Natural killer cell (primary cell): ENCODE measurements around the gene NEDD9. TPM values are rescaled to one million over a fixed set of nuclear protein-coding genes. Genes with fewer than 3 reads are reported as not detected.

ENCODE experiments used
- ATAC-seq, 3 donors: fragments of 150-1000 bp in 2 of 3; fragments of 200-7000 bp in 1 of 3; cut with Tn5 transposase; 1 replicate in 1 of 3; 2 replicates in 2 of 3; pipeline ENCODE4 v1.10.0; 2021; ENCODE audit warnings: mild to moderate bottlenecking in 2 of 3, moderate library complexity in 2 of 3
- DNase-seq, 2 donors: peaks; one replicate each; pipeline versions ENCODE4 v3.0.0 to v3.0.0-alpha.2; 2013 to 2021; ENCODE audit warnings: mixed read lengths in 1 of 2
- H3K27ac ChIP-seq: one replicate; pipeline ENCODE4 v1.5.1; 2013; ENCODE audit warnings: mild to moderate bottlenecking, low read length
- H3K27me3 ChIP-seq: one replicate; pipeline ENCODE4 v1.6.1; 2013; ENCODE audit warnings: low read length; ENCODE audit not compliant: control insufficient read depth, insufficient read depth
- H3K36me3 ChIP-seq: one replicate; pipeline ENCODE4 v1.6.1; 2013; ENCODE audit warnings: low read length; ENCODE audit not compliant: control insufficient read depth, insufficient read depth
- H3K4me1 ChIP-seq: one replicate; pipeline ENCODE4 v1.6.1; 2013; ENCODE audit warnings: low read length; ENCODE audit not compliant: control insufficient read depth, insufficient read depth
- H3K4me3 ChIP-seq: one replicate; pipeline ENCODE4 v1.5.1; 2013; ENCODE audit warnings: low read length
- H3K9me3 ChIP-seq: one replicate; pipeline ENCODE4 v1.6.1; 2013; ENCODE audit warnings: low read length; ENCODE audit not compliant: control insufficient read depth, insufficient read depth
- H3K27ac Mint-ChIP-seq, 2 donors: one replicate each; pipeline ENCODE4 v1.8.0; 2022; ENCODE audit warnings: mild to moderate bottlenecking in 2 of 2, mixed read lengths in 2 of 2, moderate library complexity in 1 of 2
- H3K27me3 Mint-ChIP-seq, 2 donors: one replicate each; pipeline ENCODE4 v1.8.0; 2022; ENCODE audit warnings: low read depth in 2 of 2, mixed read lengths in 2 of 2
- H3K36me3 Mint-ChIP-seq: one replicate; pipeline ENCODE4 v1.8.0; 2022; ENCODE audit warnings: mixed read lengths
- H3K4me1 Mint-ChIP-seq, 2 donors: one replicate each; pipeline ENCODE4 v1.8.0; 2022; ENCODE audit warnings: mixed read lengths in 2 of 2
- H3K4me3 Mint-ChIP-seq: one replicate; pipeline ENCODE4 v1.8.0; 2022; ENCODE audit warnings: mild to moderate bottlenecking, moderate library complexity, mixed read lengths
- H3K9me3 Mint-ChIP-seq, 2 donors: one replicate each; pipeline ENCODE4 v1.8.0; 2022; ENCODE audit warnings: mixed read lengths in 2 of 2
- WGBS: methylation state at CpG from one replicate; pipeline ENCODE4 v1.1.7; 2013; ENCODE audit warnings: missing lambda C conversion rate; ENCODE audit not compliant: insufficient coverage; 5-methylcytosine and 5-hydroxymethylcytosine counted together
- intact Hi-C: fragments of 100-400 bp; cut with micrococcal nuclease; formaldehyde crosslinking; loops from one replicate; pipeline ENCODE4 v1.14.2; 2022
- total RNA-seq, 4 donors: library from RNA; stranded (reverse); fragments of 120-200 nt in 1 of 4; gene quantifications; one replicate each; pipeline versions ENCODE4 v1.2.3 to v1.2.4, GENCODE V29; 2013 to 2022
- TF ChIP-seq, protein P1 (sequence below): fragments of 200-600 bp; IDR thresholded peaks from one replicate; pipeline ENCODE4 v1.8.0; 2022; ENCODE audit warnings: antibody characterized with exemption

Gene NEDD9
- total RNA-seq, 3 donors from 2014 or later (not counting 1 experiment from before 2014, with no cell fraction given): 106 to 110 (median 107) TPM

- ATAC-seq (no peak), DNase-seq (no peak)
- Mint-ChIP-seq H3K4me3 (peak overlapping the region; percentile 90), H3K4me1 (peaks cover 79 to 80% of the 10 kb centered on the region in 2 donors), H3K27ac (peak overlapping the region; percentile 98 to 99), H3K36me3 (peaks cover 4% of the 10 kb centered on the region), H3K27me3 (no peaks in the 10 kb centered on the region), H3K9me3 (no peaks in the 10 kb centered on the region)
- Histone ChIP-seq H3K27me3 (no peaks in the 10 kb centered on the region), H3K36me3 (peaks cover 19% of the 10 kb centered on the region), H3K4me1 (peaks cover 47% of the 10 kb centered on the region), H3K4me3 (no peak overlapping the region), H3K9me3 (no peaks in the 10 kb centered on the region), H3K27ac (peak overlapping the region; percentile 84)
- 91% methylated on average over 4 of the region's 4 CpGs for WGBS
- intact Hi-C loops: no loop called here
- TF ChIP-seq, protein P1, sequence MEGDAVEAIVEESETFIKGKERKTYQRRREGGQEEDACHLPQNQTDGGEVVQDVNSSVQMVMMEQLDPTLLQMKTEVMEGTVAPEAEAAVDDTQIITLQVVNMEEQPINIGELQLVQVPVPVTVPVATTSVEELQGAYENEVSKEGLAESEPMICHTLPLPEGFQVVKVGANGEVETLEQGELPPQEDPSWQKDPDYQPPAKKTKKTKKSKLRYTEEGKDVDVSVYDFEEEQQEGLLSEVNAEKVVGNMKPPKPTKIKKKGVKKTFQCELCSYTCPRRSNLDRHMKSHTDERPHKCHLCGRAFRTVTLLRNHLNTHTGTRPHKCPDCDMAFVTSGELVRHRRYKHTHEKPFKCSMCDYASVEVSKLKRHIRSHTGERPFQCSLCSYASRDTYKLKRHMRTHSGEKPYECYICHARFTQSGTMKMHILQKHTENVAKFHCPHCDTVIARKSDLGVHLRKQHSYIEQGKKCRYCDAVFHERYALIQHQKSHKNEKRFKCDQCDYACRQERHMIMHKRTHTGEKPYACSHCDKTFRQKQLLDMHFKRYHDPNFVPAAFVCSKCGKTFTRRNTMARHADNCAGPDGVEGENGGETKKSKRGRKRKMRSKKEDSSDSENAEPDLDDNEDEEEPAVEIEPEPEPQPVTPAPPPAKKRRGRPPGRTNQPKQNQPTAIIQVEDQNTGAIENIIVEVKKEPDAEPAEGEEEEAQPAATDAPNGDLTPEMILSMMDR: no peak
Observed at GRCh38 chr6:11204005-11204399, 28.5 kb downstream of the NEDD9 start.

- H3K9me3 ChIP-seq: no peaks in the 10 kb centered on the region
- peak overlapping the region; percentile 84 for H3K27ac ChIP-seq
- H3K4me3 ChIP-seq: no peak overlapping the region
- ATAC-seq: peak in 1 of 3 donors; percentile 19
- peak overlapping the region; percentile 98 to 99 for H3K27ac Mint-ChIP-seq
- peak overlapping the region; percentile 90 for H3K4me3 Mint-ChIP-seq
- TF ChIP-seq, protein P1: no peak
- DNase-seq: no peak
- no peaks in the 10 kb centered on the region for H3K9me3 Mint-ChIP-seq
- peaks cover 52% of the 10 kb centered on the region for H3K4me1 ChIP-seq
- no peaks in the 10 kb centered on the region for H3K27me3 ChIP-seq
- intact Hi-C loops: loop anchor here (1.0 kb wide), 2 partner anchors 21 to 29 kb away; partner anchors contain the start of gene NEDD9
- no peaks in the 10 kb centered on the region for H3K27me3 Mint-ChIP-seq
- H3K36me3 ChIP-seq: peaks cover 22% of the 10 kb centered on the region
- peaks cover 10% of the 10 kb centered on the region for H3K36me3 Mint-ChIP-seq
- WGBS: 74% methylated on average over 6 of the region's 6 CpGs
- peaks cover 80 to 82% of the 10 kb centered on the region in 2 donors for H3K4me1 Mint-ChIP-seq
Observed at GRCh38 chr6:11203306-11204004, 29.0 kb downstream of the NEDD9 start.

GRCh38 chr6:11202513-11203305 is 29.8 kb downstream of the NEDD9 start:
- Histone ChIP-seq H3K36me3 (peaks cover 22% of the 10 kb centered on the region), H3K4me3 (no peak overlapping the region), H3K27me3 (no peaks in the 10 kb centered on the region), H3K4me1 (peaks cover 50% of the 10 kb centered on the region), H3K27ac (peak overlapping the region; percentile 84), H3K9me3 (no peaks in the 10 kb centered on the region)
- intact Hi-C loops: loop anchor here (1.0 kb wide), 2 partner anchors 22 to 30 kb away; partner anchors contain the start of gene NEDD9
- Mint-ChIP-seq H3K9me3 (no peaks in the 10 kb centered on the region), H3K27ac (peak overlapping the region; percentile 98 to 99), H3K36me3 (peaks cover 14% of the 10 kb centered on the region), H3K4me1 (peaks cover 83% of the 10 kb centered on the region in 2 donors), H3K27me3 (no peaks in the 10 kb centered on the region), H3K4me3 (peak overlapping the region; percentile 90)
- DNase-seq (peak; percentile 37 to 69), ATAC-seq (peak; percentile 81 to 88 (median 84))
- WGBS: 45% methylated on average over 9 of the region's 9 CpGs
- TF ChIP-seq, protein P1: no peak
